Thyroid gland (tissue), 4 donors: ENCODE data around the gene C1orf159.

Source experiments
- CTCF ChIP-seq, 6 experiments: fragments of 200-600 bp in 3 of 6; fragments of 450-650 bp in 3 of 6; sonication (generic) in 3 of 6; IDR thresholded peaks; one replicate each; pipeline ENCODE4 v1.5.1; 2016 to 2019; ENCODE audit warnings: antibody characterized with exemption in 6 of 6, mild to moderate bottlenecking in 2 of 6, inconsistent platforms in 1 of 6, moderate library complexity in 1 of 6
- POLR2A ChIP-seq, 2 donors: fragments of 450-650 bp; IDR thresholded peaks; one replicate each; pipeline ENCODE4 v1.6.1; 2017; ENCODE audit warnings: antibody characterized with exemption in 2 of 2, mild to moderate bottlenecking in 2 of 2, moderate library complexity in 1 of 2

GRCh38 chr1:1058088-1058905 is 57.6 kb downstream of the C1orf159 start:
- no peak for TF ChIP-seq POLR2A (IDR thresholded peaks at IDR 0.05)
- no peak for TF ChIP-seq CTCF (IDR thresholded peaks at IDR 0.05)
